IMR-90 (cell line): ENCODE measurements around the gene ZNF407. TPM values are rescaled to one million over a fixed set of nuclear protein-coding genes. Genes with fewer than 3 reads are reported as not detected.

Experiments used
- ATAC-seq: fragments of 200-7000 bp; cut with Tn5 transposase; 2 replicates; pipeline ENCODE4 v1.9.1; 2020; ENCODE audit warnings: low read depth, mild to moderate bottlenecking, moderate library complexity
- BruUV-seq: library from RNA; stranded (reverse); fragments of 400-500 nt; replicated peaks from 2 replicates; lab custom pipeline; 2021; lab: Mats Ljungman, UMichigan
- CTCF ChIA-PET: fragments of 300-600 bp; formaldehyde crosslinking; extraction: SDS; loops from one replicate; lab custom pipeline; 2021; ENCODE audit warnings: antibody characterized with exemption; lab: Yijun Ruan, JAX
- POLR2A ChIA-PET: fragments of 300-600 bp; sonication (Branson Sonifier 250); formaldehyde crosslinking; loops from one replicate; lab custom pipeline; 2022; ENCODE audit warnings: antibody characterized with exemption; ENCODE audit not compliant: unreplicated experiment; lab: Charles Lee
- DNase-seq: peaks from one replicate; pipeline ENCODE4 v3.0.0; 2013
- H2AFZ ChIP-seq: replicated peaks from 2 replicates; pipeline ENCODE3; 2013; ENCODE audit warnings: low read length, mild to moderate bottlenecking; ENCODE audit not compliant: poor library complexity
- H2AK5ac ChIP-seq: 2 replicates; pipeline ENCODE4 v1.6.1; 2013; ENCODE audit warnings: low read depth, low read length, inconsistent platforms
- H2AK9ac ChIP-seq: replicated peaks from 2 replicates; pipeline ENCODE3; 2013; ENCODE audit warnings: mild to moderate bottlenecking, low read depth, low read length, moderate library complexity; ENCODE audit not compliant: poor library complexity
- H2BK120ac ChIP-seq: 2 replicates; pipeline ENCODE4 v1.6.1; 2013; ENCODE audit warnings: low read depth, low read length, inconsistent platforms
- H2BK15ac ChIP-seq: 3 replicates; pipeline ENCODE4 v1.6.1; 2013; ENCODE audit warnings: low read depth, low read length, inconsistent platforms
- H2BK20ac ChIP-seq: 2 replicates; pipeline ENCODE4 v1.6.1; 2013; ENCODE audit warnings: low read depth, mild to moderate bottlenecking, inconsistent platforms, low read length, moderate library complexity
- H2BK5ac ChIP-seq: 2 replicates; pipeline ENCODE4 v1.6.1; 2013; ENCODE audit warnings: mild to moderate bottlenecking, low read depth, low read length, inconsistent platforms; ENCODE audit not compliant: poor library complexity, severe bottlenecking
- H3K14ac ChIP-seq: replicated peaks from 2 replicates; pipeline ENCODE4 v1.6.1; 2013; ENCODE audit warnings: low read depth, low read length, inconsistent platforms
- H3K18ac ChIP-seq: 2 replicates; pipeline ENCODE4 v1.6.1; 2013; ENCODE audit warnings: low read depth, low read length, control low read depth
- H3K23ac ChIP-seq: 2 replicates; pipeline ENCODE4 v1.6.1; 2013; ENCODE audit warnings: low read depth, low read length, inconsistent platforms
- H3K27ac ChIP-seq: 2 replicates; pipeline ENCODE4 v1.5.1; 2013; ENCODE audit warnings: mild to moderate bottlenecking, control low read depth, low read length; ENCODE audit not compliant: insufficient read depth
- H3K27me3 ChIP-seq: 2 replicates; pipeline ENCODE4 v1.6.1; 2013; ENCODE audit warnings: low read length; ENCODE audit not compliant: control insufficient read depth, insufficient read depth
- H3K36me3 ChIP-seq: 2 replicates; pipeline ENCODE4 v1.6.1; 2013; ENCODE audit warnings: low read length, mixed read lengths; ENCODE audit not compliant: control insufficient read depth, insufficient read depth
- H3K4ac ChIP-seq: 2 replicates; pipeline ENCODE4 v1.6.1; 2013; ENCODE audit warnings: low read depth, low read length, inconsistent platforms
- H3K4me1 ChIP-seq: 2 replicates; pipeline ENCODE4 v1.6.1; 2013; ENCODE audit warnings: low read length, mixed read lengths; ENCODE audit not compliant: control insufficient read depth, insufficient read depth
- H3K4me2 ChIP-seq: 2 replicates; pipeline ENCODE4 v1.6.1; 2013; ENCODE audit warnings: low read depth, mild to moderate bottlenecking, control low read depth, low read length, moderate library complexity
- H3K4me3 ChIP-seq: 2 replicates; pipeline ENCODE4 v1.5.1; 2013; ENCODE audit warnings: low read depth, mild to moderate bottlenecking, control low read depth, low read length, moderate library complexity; ENCODE audit not compliant: insufficient read depth
- H3K56ac ChIP-seq: 2 replicates; pipeline ENCODE4 v1.6.1; 2013; ENCODE audit warnings: low read length, inconsistent platforms; ENCODE audit not compliant: insufficient read depth; ENCODE audit errors: extremely low read depth
- H3K79me1 ChIP-seq, 2 experiments: 2 replicates each; pipeline ENCODE4 v1.6.1; 2013; ENCODE audit warnings: low read length in 2 of 2, inconsistent platforms in 1 of 2, low read depth in 1 of 2
- H3K9ac ChIP-seq: 2 replicates; pipeline ENCODE4 v1.6.1; 2013; ENCODE audit warnings: low read depth, low read length, control low read depth
- H3K9me1 ChIP-seq: 2 replicates; pipeline ENCODE4 v1.6.1; 2013; ENCODE audit warnings: low read length, inconsistent platforms; ENCODE audit not compliant: insufficient read depth
- H3K9me3 ChIP-seq: 2 replicates; pipeline ENCODE4 v1.6.1; 2013; ENCODE audit warnings: low read length; ENCODE audit not compliant: control insufficient read depth, insufficient read depth
- H4K20me1 ChIP-seq: 2 replicates; pipeline ENCODE4 v1.6.1; 2013; ENCODE audit warnings: low read length, inconsistent platforms; ENCODE audit not compliant: insufficient read depth
- H4K5ac ChIP-seq: 2 replicates; pipeline ENCODE4 v1.6.1; 2013; ENCODE audit warnings: mild to moderate bottlenecking, low read depth, low read length, control low read depth
- H4K8ac ChIP-seq, 2 experiments: 2 replicates each; pipeline ENCODE4 v1.6.1; 2013; ENCODE audit warnings: low read depth in 2 of 2, low read length in 2 of 2, control low read depth in 1 of 2, inconsistent platforms in 1 of 2
- H4K91ac ChIP-seq: 2 replicates; pipeline ENCODE4 v1.6.1; 2013; ENCODE audit warnings: low read depth, low read length, inconsistent platforms; ENCODE audit not compliant: insufficient read depth
- BHLHE40 ChIP-seq: fragments of 150-350 bp; IDR thresholded peaks from 2 replicates; pipeline ENCODE4 v1.6.1; 2016; ENCODE audit warnings: mild to moderate bottlenecking, low read depth, low read length
- CEBPB ChIP-seq: IDR thresholded peaks from 2 replicates; pipeline ENCODE4 v1.6.1; 2012; ENCODE audit warnings: low read depth, low read length, improper control_type of control experiment
- FOS ChIP-seq: fragments of 150-350 bp; IDR thresholded peaks from 2 replicates; pipeline ENCODE4 v1.6.1; 2016; ENCODE audit warnings: low read depth, low read length
- MAFK ChIP-seq: IDR thresholded peaks from 2 replicates; pipeline ENCODE4 v1.6.1; 2012; ENCODE audit warnings: low read depth, low read length, improper control_type of control experiment
- MAZ ChIP-seq: IDR thresholded peaks from 2 replicates; pipeline ENCODE4 v1.6.1; 2012; ENCODE audit warnings: low read depth, mild to moderate bottlenecking, low read length, improper control_type of control experiment, moderate library complexity, borderline replicate concordance
- MXI1 ChIP-seq: IDR thresholded peaks from 2 replicates; pipeline ENCODE4 v1.6.1; 2012; ENCODE audit warnings: low read depth, mild to moderate bottlenecking, low read length, moderate library complexity, borderline replicate concordance
- NFE2L2 ChIP-seq: fragments of 150-350 bp; IDR thresholded peaks from 2 replicates; pipeline ENCODE4 v1.6.1; 2016; ENCODE audit warnings: low read depth, mild to moderate bottlenecking, low read length
- POLR2A ChIP-seq: IDR thresholded peaks from 2 replicates; pipeline ENCODE4 v1.6.1; 2012; ENCODE audit warnings: mild to moderate bottlenecking, low read depth, low read length
- RAD21 ChIP-seq: IDR thresholded peaks from 2 replicates; pipeline ENCODE4 v1.6.1; 2012; ENCODE audit warnings: low read length, improper control_type of control experiment
- RCOR1 ChIP-seq: IDR thresholded peaks from 2 replicates; pipeline ENCODE4 v1.6.1; 2012; ENCODE audit warnings: mild to moderate bottlenecking, low read length, improper control_type of control experiment; ENCODE audit not compliant: insufficient replicate concordance
- RFX5 ChIP-seq: IDR thresholded peaks from 2 replicates; pipeline ENCODE4 v1.8.0; 2012; ENCODE audit warnings: low read depth, mild to moderate bottlenecking, low read length, moderate library complexity
- SMC3 ChIP-seq: fragments of 150-350 bp; IDR thresholded peaks from 2 replicates; pipeline ENCODE4 v1.6.1; 2016; ENCODE audit warnings: low read depth, mild to moderate bottlenecking, antibody characterized with exemption, low read length, moderate library complexity
- WGBS, 2 experiments: methylation state at CpG; one replicate each; pipeline versions ENCODE4 v1.1.5 to v1.1.7; 2013; ENCODE audit warnings: missing lambda C conversion rate in 2 of 2; ENCODE audit not compliant: insufficient read length in 1 of 2; ENCODE audit errors: extremely low coverage in 2 of 2; 5-methylcytosine and 5-hydroxymethylcytosine counted together
- dilution Hi-C: fragments of 300-500 bp; cut with HindIII; formaldehyde crosslinking; loops from one replicate; pipeline ENCODE4 v1.14.3; 2018; ENCODE audit warnings: low sequenced_read_pairs; ENCODE audit not compliant: unreplicated experiment
- in situ Hi-C: fragments of 300-500 bp; cut with MboI; formaldehyde crosslinking; loops from 3 replicates; pipeline ENCODE4 v1.14.3; 2019; ENCODE audit warnings: low sequenced_read_pairs, inconsistent platforms, mixed read lengths
- intact Hi-C: fragments of 100-400 bp; cut with micrococcal nuclease; formaldehyde crosslinking; loops from 2 replicates; pipeline ENCODE4 v1.10.0; 2022
- polyA plus RNA-seq, 3 experiments: library from polyadenylated mRNA; depleted of rRNA; stranded (reverse); fragments of >200 nt; gene quantifications; 2 replicates each; pipeline ENCODE4 v1.2.3, GENCODE V29; 2012; ENCODE audit warnings: low replicate concordance in 1 of 3
- total RNA-seq: library from RNA; depleted of rRNA; stranded (reverse); fragments of >200 nt; gene quantifications from 2 replicates; pipeline ENCODE4 v1.2.3, GENCODE V29; 2012
- TF ChIP-seq, protein P1 (sequence below): conservative IDR thresholded peaks from 2 replicates; pipeline ENCODE4 v1.5.1; 2012; ENCODE audit warnings: mild to moderate bottlenecking, low read depth, low read length, improper control_type of control experiment
- TF ChIP-seq, protein P2 (sequence below): fragments of 150-350 bp; IDR thresholded peaks from 2 replicates; pipeline ENCODE4 v1.6.1; 2017; ENCODE audit warnings: mild to moderate bottlenecking, antibody characterized with exemption, low read length, low read depth
- TF ChIP-seq, protein P3 (sequence below): fragments of 150-350 bp; IDR thresholded peaks from 2 replicates; pipeline ENCODE4 v1.6.1; 2016; ENCODE audit warnings: low read depth, mild to moderate bottlenecking, low read length, moderate library complexity, borderline replicate concordance

The ZNF407 gene
- total and polyA plus RNA-seq, 2 of the 4 experiments (the other 2 are of a cell fraction): 3.1 to 20.1 TPM

DNA sequence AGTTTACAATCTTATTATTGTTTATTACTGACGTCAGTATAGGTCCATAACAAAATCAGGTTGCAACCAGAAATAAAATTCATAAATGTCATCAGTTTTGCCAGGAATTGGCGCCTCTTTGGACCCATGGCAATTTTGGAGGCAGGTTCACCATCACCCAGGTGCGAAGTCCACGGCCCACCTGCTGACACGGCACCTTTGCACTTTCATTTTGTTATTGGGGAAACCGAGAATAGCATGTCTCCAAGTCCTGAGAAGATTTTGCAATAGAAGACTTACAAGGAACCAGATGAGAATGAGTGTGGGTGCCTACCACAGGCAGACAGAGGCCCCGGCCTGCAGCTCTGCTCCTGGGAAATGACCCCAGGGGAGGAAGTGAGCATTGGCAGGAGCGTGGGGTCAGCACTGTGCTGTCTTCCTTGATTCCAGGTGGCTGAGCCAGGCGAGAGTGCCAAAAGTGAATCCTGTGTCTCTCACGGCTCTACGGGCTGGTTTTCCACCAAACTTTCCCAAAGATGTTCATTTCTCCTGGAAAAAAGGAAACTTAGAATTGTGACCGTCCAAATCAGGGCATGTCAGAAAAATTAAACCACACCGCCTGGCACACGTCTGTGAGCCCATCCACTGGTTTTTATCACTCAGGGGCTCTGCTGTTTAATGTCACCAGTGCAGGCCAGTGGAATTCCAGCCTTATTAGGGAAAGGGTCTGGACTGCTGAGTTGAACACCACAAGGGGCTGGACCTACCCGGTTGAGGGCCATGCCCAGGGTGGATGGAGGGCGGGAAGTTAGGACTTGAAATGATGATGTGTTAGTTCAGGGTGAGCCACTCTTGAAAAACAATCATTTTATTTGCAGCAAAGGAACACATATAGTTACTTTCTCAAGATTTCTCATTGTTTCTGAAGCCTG is 514.8 kb downstream of the ZNF407 start:
- H3K9ac ChIP-seq: no peak overlapping the region
- H2AK9ac ChIP-seq: no peak overlapping the region
- H3K4ac ChIP-seq: no peak overlapping the region
- H2BK5ac ChIP-seq: no peak overlapping the region
- no peaks in the 10 kb centered on the region for H3K36me3 ChIP-seq
- H2BK15ac ChIP-seq: no peak overlapping the region
- 89% methylated on average over 8 of the region's 16 CpGs; no CpG with 5 or more reads in 1 of the 2 experiments for WGBS, 2 experiments
- dilution Hi-C loops (no loop called here), in situ Hi-C loops (no loop called here), intact Hi-C loops (no loop called here)
- ChIA-PET POLR2A (no interaction called here), CTCF (no interaction called here)
- H4K5ac ChIP-seq: no peak overlapping the region
- no peak overlapping the region for H4K8ac ChIP-seq
- H2BK20ac ChIP-seq: no peak overlapping the region
- H3K9me3 ChIP-seq: no peaks in the 10 kb centered on the region
- ATAC-seq (no peak), DNase-seq (no peak)
- no peaks in the 10 kb centered on the region for H4K20me1 ChIP-seq
- H3K4me1 ChIP-seq: no peaks in the 10 kb centered on the region
- no TSS peak for BruUV-seq
- no peak overlapping the region for H3K56ac ChIP-seq
- no peak overlapping the region for H3K4me2 ChIP-seq
- H3K27ac ChIP-seq: no peak overlapping the region
- H3K18ac ChIP-seq: no peak overlapping the region
- peaks cover 15% of the 10 kb centered on the region; the same call in 1 of the 2 replicates for H3K27me3 ChIP-seq
- no peak overlapping the region for H2BK120ac ChIP-seq
- no peaks in the 10 kb centered on the region for H3K9me1 ChIP-seq
- no peak overlapping the region for H3K4me3 ChIP-seq
- H3K79me1 ChIP-seq: no peaks in the 10 kb centered on the region
- H3K23ac ChIP-seq: no peak overlapping the region
- H2AK5ac ChIP-seq: no peak overlapping the region
- H2AFZ ChIP-seq: no peak overlapping the region
- H4K91ac ChIP-seq: no peak overlapping the region
- no peak overlapping the region for H3K14ac ChIP-seq
- TF ChIP-seq FOS (no peak), SMC3 (no peak), RAD21 (no peak), MAFK (no peak), MXI1 (no peak), MAZ (no peak), CEBPB (no peak), RFX5 (no peak), BHLHE40 (no peak), RCOR1 (no peak), POLR2A (no peak), NFE2L2 (no peak)
- TF ChIP-seq, protein P1, sequence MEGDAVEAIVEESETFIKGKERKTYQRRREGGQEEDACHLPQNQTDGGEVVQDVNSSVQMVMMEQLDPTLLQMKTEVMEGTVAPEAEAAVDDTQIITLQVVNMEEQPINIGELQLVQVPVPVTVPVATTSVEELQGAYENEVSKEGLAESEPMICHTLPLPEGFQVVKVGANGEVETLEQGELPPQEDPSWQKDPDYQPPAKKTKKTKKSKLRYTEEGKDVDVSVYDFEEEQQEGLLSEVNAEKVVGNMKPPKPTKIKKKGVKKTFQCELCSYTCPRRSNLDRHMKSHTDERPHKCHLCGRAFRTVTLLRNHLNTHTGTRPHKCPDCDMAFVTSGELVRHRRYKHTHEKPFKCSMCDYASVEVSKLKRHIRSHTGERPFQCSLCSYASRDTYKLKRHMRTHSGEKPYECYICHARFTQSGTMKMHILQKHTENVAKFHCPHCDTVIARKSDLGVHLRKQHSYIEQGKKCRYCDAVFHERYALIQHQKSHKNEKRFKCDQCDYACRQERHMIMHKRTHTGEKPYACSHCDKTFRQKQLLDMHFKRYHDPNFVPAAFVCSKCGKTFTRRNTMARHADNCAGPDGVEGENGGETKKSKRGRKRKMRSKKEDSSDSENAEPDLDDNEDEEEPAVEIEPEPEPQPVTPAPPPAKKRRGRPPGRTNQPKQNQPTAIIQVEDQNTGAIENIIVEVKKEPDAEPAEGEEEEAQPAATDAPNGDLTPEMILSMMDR: no peak
- TF ChIP-seq, protein P2, sequence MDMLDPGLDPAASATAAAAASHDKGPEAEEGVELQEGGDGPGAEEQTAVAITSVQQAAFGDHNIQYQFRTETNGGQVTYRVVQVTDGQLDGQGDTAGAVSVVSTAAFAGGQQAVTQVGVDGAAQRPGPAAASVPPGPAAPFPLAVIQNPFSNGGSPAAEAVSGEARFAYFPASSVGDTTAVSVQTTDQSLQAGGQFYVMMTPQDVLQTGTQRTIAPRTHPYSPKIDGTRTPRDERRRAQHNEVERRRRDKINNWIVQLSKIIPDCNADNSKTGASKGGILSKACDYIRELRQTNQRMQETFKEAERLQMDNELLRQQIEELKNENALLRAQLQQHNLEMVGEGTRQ: no peak
- TF ChIP-seq, protein P3, sequence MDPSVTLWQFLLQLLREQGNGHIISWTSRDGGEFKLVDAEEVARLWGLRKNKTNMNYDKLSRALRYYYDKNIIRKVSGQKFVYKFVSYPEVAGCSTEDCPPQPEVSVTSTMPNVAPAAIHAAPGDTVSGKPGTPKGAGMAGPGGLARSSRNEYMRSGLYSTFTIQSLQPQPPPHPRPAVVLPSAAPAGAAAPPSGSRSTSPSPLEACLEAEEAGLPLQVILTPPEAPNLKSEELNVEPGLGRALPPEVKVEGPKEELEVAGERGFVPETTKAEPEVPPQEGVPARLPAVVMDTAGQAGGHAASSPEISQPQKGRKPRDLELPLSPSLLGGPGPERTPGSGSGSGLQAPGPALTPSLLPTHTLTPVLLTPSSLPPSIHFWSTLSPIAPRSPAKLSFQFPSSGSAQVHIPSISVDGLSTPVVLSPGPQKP: no peak
